GM21381 (cell line): Measurements from ENCODE around the gene PPCS.

ENCODE experiments used
- ATAC-seq: cut with Tn5 transposase; IDR thresholded peaks from one replicate; pipeline ENCODE4 v1.9.1; 2021; ENCODE audit warnings: mild to moderate bottlenecking, moderate library complexity; ENCODE audit not compliant: unreplicated experiment

Gene PPCS

GRCh38 chr1:42456010-42456753 lies at the start of gene PPCS, which contains the start of gene ZMYND12:
Gene PPCS, plus strand, starts transcription at chr1:42456543. Its CDS starts 23 bp downstream, at chr1:42456566.
Gene ZMYND12, minus strand, starts transcription at chr1:42456022. Its CDS starts 25 bp downstream, at chr1:42455997.
- ATAC-seq = peak; percentile 87

DNA sequence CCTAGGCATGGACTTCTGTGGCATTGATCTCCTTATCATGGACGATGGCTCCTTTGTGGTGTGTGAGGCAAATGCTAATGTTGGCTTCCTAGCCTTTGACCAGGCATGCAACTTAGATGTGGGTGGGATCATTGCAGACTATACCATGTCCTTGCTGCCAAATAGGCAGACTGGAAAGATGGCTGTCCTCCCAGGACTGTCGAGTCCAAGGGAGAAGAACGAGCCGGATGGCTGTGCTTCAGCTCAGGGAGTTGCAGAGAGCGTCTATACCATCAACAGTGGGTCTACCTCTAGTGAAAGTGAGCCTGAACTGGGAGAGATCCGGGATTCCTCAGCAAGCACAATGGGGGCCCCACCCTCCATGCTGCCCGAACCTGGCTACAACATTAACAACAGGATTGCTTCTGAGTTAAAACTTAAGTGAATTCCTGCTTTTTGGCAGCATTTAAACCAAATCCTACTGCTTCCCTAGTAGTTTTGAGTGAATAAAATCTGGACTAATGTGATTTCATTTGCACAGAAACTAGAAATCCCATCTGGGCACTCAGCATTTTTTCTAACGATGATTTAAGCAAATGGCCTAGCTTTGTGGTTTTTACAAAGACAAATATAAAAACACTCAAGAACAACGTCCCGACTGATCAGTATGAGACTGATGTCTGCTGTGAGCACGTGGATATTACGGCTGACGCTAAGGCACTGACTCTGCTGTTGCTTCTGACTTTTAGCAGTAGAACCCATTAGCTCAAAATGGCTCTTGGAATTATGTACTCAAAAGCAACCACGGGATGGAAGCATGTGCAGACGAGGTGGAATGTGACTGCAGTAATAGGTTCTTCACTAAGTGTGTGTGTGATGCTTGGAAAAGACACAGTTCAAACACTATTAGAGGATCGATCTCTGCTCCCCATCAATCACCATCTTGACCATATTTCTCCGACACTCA lies 41.5 kb upstream of the PPCS start:
- no peak for ATAC-seq

DNA sequence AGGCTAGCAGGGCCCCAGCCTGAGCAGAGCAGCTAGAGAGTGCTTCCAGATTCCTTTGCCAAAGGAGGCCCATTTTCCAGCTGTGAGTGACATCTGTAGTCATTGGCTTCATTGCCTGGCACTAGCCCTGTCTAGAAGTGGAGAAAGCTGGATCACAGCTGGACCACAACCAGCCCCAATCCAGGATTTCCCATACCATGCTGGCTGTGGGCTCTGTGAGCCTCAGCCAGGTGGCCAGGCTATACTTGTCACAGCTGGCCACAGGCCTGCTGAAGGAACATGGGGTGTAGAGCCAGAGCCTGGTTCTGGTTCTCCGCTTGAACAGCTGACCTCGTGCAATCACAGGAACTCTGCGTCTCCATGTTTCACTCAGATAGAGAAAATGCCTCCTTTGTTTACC lies 39.2 kb upstream of the PPCS start:
- ATAC-seq = no peak

- no peak for ATAC-seq
Measured at GRCh38 chr1:42418516-42418915, 37.8 kb upstream of the PPCS start.

DNA sequence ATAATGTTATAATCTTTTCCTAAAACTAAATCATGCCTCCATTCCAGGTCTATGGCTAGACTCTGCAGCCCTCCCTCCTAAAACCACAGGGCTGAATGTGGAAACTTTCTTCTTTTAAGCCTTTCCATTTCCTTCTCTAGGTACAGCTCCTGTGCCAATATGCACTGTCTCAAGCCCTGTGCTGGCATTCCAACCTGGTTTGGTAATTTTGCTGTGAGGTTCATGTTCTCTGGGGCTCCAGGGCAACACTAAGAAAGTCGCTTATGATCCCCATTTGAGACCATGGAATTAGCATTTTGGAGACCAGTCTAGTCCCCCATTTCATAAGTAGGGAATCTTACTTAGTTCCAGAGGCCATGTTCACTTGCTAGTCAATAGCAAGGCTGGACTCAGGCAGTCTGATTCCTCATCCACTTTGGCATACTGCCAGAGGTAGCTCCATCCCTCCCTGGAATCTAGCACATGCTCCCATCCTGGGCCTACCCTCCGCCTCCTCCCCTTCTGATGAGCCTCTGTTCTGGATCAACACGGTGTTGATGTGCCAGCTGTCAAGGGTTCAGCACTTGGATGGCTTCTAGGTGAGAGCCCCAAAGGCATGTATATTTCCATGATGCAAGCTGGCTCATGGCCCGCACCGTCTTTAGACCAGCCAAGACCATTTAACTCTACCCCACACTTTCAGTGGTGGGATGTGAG lies 37.1 kb upstream of the PPCS start:
- no peak for ATAC-seq

DNA sequence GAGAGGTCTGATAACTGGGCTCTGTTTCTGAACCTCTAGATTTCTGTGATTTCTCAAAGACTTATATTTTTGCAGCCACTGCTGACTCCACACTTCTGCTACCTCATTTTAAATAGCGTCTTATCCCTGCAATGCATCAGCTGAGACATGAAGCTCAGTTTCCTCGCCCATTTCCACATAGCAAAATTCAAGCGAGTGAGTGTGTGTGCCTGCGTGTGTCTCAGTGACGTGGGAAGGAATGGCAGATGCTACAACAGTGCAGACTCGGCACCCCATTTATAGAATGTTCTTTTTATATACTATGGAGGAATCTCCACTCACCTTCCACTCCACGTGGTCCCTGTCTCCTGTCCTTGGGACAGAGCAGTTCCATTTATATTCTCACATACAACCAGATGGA lies 36.2 kb upstream of the PPCS start:
- ATAC-seq = no peak

DNA sequence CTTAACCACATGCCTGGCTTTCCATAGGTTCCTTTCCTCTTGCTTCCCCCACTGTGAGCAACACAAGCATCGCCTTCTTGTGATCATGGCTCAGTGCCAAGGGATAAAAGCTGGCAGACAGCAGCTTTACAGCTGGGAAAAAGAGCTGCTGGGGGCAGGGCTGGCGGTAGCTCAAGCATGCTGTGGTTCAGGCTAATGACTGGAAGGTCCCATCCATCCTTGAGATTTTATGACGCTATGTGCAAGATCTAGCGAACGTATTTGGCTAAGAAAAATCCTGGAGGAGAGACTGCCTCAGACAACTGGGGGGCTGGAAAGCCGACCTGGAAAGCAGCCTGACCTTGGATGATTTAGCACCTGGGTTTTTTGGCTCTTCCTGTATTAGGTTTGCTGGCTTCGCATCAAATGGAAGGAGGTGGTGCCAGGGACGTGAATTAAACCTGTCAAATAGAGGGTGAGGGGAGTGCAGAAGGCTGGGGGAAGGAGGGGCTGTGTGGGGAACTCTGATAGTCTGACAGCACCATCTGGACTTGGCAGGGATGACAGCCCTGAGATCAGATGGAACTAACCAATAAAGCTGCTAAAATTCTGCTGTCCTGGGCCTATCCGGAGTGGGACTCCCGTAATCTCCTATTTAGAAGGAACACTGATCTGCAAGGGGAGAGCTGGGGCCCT lies 35.3 kb upstream of the PPCS start:
- no peak for ATAC-seq

DNA sequence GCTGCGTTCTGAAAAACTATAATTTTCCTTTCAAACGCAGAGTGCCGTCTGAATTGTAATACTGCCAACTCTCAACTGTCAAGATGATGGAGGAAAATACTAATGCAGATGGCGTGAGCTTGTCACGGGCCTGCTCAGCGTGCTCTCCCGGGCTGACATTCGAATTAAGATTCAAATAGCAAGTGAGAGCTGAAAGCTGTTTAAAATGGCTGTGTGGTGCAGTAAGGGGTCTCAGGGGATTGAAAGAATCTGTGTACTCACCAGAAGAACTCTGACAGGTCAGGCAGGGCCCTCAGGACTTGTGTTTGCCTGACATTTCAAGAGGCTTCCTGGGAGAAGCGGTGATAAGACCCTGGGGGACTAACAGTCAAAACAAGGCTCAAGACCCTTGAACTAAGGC lies 33.6 kb upstream of the PPCS start:
- no peak for ATAC-seq

DNA sequence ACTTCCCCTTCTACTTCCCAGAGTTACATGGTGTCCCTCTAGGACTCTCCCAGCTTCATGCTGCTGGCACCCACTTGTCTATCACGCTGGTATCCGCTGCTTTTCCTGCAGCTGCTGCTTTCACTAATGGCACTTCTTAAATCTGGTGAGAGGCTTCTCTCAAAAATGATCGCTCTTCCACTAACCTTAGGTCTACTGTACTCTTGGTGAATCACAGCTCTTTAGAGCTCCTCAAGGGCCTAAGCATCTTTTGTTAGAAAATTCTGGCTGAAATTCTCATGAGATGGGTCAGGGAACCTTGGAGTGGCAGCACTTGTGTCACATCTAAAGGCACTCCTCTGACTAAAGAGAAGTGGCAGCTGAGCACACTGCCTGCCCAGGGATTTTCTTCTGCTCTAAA lies 32.7 kb upstream of the PPCS start:
- no peak for ATAC-seq

GRCh38 chr1:42424201-42424600 lies 32.1 kb upstream of the PPCS start:
- ATAC-seq = no peak

- no peak for ATAC-seq
Measured at GRCh38 chr1:42427240-42427639, 29.1 kb upstream of the PPCS start.

DNA sequence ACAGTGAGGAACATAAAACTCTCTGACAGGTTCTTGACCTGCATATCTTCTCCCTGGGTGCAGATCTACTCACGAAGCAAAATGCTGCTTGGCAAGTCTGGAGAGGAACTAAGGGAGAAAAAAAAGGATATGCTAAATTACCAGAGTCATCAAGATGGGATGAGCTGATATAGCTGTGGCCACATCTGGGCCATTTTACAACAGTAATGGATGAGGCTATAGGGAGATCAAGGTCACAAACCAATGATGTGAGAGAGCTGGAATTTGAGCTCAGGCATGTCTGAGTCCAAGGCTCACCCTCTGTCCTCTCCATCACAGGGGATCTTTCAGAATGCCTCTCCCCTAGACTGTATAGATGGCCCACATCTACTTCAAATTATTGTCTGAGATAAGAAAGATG lies 26.7 kb upstream of the PPCS start:
- no peak for ATAC-seq

- ATAC-seq = no peak
Measured at GRCh38 chr1:42430286-42431135, 25.8 kb upstream of the PPCS start.

GRCh38 chr1:42431514-42431913 lies 24.8 kb upstream of the PPCS start:
- no peak for ATAC-seq

- ATAC-seq = no peak
Measured at GRCh38 chr1:42432714-42433113, 23.6 kb upstream of the PPCS start.

DNA sequence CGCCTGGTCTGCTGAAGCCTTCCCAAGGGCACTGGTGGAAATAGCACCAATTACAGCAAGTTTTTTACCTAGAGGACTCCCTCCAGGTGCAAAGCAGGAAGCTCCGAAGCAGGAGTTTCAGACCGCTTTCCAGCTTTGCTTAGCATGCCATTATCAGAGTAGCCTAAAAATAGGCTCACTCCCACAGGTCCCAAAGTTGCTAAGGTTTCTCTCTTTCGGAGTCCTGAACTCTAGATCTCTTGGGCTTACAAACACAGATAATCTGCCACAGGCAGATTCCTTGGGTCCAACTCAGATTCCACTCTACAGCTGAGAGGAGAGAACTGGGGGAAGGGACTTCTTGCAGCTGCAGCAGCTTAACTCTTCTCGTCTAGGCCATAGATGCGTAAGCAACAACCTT lies 23.0 kb upstream of the PPCS start:
- ATAC-seq = no peak

DNA sequence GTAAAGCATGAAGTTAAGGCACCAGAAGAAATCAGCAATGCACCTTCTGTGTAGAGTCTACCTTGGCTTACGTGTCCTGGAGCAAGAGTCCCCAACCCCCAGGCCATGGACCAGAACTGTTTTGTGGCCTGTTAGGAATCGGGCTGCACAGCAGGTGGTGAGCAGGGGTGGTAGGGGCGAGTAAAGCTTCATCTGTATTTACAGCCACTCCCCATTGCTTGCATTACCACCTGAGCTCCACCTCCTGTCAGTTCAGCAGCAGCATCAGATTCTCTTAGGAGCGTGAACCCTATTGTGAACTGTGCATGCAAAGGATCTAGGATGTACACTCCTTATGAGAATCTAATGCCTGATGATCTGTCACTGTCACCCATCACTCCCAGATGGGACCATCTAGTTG lies 22.0 kb upstream of the PPCS start:
- no peak for ATAC-seq

DNA sequence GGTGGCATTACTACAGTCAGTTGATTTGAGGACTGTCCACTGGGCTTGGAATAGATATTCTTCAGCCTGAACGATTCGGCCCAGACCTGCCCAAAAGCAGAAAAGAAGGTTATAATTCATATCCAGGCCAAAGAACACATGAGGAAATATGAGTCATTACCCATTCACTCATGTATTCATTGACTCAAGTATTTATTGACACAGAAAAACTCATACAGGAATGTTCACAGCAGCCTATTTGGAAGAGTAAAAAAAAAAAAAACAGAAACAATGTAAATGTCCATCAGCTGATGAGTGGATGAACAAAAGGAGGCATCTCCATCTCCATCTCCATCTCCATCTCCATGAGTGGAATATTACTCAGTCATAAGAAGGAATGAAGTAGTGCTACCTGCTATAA lies 16.4 kb upstream of the PPCS start:
- ATAC-seq = no peak

DNA sequence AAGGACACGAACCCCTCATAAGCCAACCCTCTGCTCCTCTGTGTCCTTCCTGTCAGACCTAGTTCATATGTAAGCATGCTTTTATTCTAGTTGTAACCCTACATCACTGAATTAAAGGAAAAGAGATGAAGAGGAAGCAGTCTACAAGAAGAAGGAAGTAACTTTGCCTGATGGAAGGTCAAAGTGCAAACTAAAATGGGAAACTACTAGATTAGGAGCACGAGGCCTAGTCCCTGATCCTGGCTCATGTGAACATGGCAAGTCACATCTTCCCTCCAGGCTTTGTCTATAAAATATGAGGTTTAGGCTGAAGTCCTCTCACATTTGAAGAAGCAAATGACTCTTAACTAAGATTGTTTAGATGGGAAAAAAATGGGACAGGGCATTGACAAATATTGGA lies 13.7 kb upstream of the PPCS start:
- ATAC-seq = no peak

DNA sequence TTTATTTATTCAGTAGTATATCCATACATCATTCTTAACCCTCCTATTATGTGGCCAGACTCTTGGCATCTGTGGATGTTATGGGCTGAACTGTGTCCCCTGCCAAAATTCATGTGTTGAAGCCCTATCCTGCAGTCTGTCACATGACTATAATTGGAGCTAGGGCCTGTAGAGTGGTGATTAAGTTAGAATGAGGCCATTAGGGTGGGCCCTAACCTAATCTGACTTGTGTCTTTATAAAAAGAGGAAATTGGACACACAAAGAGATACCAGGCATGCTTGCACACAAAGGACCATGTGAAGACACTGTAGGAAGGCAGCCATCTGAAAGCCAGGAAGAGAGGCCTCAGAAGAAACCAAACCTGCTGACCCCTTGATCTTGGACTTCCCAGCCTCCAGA lies 7.1 kb upstream of the PPCS start:
- ATAC-seq = no peak
